H1 (cell line): ENCODE measurements around the gene RARB. TPM values are rescaled to one million over a fixed set of nuclear protein-coding genes. Genes with fewer than 3 reads are reported as not detected.

Source experiments
- CTCF ChIA-PET: fragments of 300-600 bp; sonication (Branson Sonifier 250); formaldehyde crosslinking; loops from one replicate; lab custom pipeline; 2021; ENCODE audit not compliant: partially characterized antibody; lab: Charles Lee
- POLR2A ChIA-PET: fragments of 300-600 bp; sonication (Branson Sonifier 250); formaldehyde crosslinking; loops from one replicate; lab custom pipeline; 2021; ENCODE audit warnings: inconsistent platforms; ENCODE audit not compliant: partially characterized antibody; lab: Charles Lee
- DNase-seq, 2 experiments: peaks; one replicate each; pipeline versions ENCODE4 v3.0.0 to v3.0.0-alpha.2; 2010 to 2022; ENCODE audit warnings: low spot score in 2 of 2, low read depth in 1 of 2, mixed read lengths in 1 of 2
- FAIRE-seq: peaks from 2 replicates; lab custom pipeline; 2011; peaks lifted over from hg19 to GRCh38; lab: Jason Lieb, UNC
- H2AFZ ChIP-seq: 2 replicates; pipeline ENCODE4 v1.8.1; 2012; ENCODE audit warnings: low read length, inconsistent platforms
- H2AK5ac ChIP-seq: 2 replicates; pipeline ENCODE4 v1.6.1; 2013; ENCODE audit warnings: low read depth, low read length
- H2BK120ac ChIP-seq: replicated peaks from 2 replicates; pipeline ENCODE3; 2013; ENCODE audit warnings: low read depth, low read length, inconsistent platforms
- H2BK12ac ChIP-seq: 2 replicates; pipeline ENCODE4 v1.6.1; 2013; ENCODE audit warnings: low read depth, low read length
- H2BK15ac ChIP-seq: 2 replicates; pipeline ENCODE4 v1.6.1; 2013; ENCODE audit warnings: low read length
- H2BK20ac ChIP-seq: 2 replicates; pipeline ENCODE4 v1.6.1; 2013; ENCODE audit warnings: low read length
- H2BK5ac ChIP-seq: 2 replicates; pipeline ENCODE4 v1.6.1; 2013; ENCODE audit warnings: low read depth, low read length
- H3K14ac ChIP-seq: 2 replicates; pipeline ENCODE4 v1.6.1; 2013; ENCODE audit warnings: inconsistent platforms; ENCODE audit not compliant: insufficient read length
- H3K18ac ChIP-seq: 2 replicates; pipeline ENCODE4 v1.6.1; 2013; ENCODE audit warnings: low read length; ENCODE audit errors: extremely low read depth
- H3K23ac ChIP-seq: 2 replicates; pipeline ENCODE4 v1.6.1; 2013; ENCODE audit warnings: inconsistent platforms; ENCODE audit not compliant: insufficient read length
- H3K23me2 ChIP-seq: 2 replicates; pipeline ENCODE4 v1.6.1; 2013; ENCODE audit warnings: low read depth, low read length
- H3K27ac ChIP-seq: 2 replicates; pipeline ENCODE4 v1.6.1; 2011; ENCODE audit warnings: low read depth, low read length, inconsistent platforms
- H3K27me3 ChIP-seq, 4 experiments: replicated peaks in 1 of 4; 1 replicate in 1 of 4; 2 replicates in 3 of 4; pipeline versions ENCODE4 v1.6.1 to v1.8.1; 2011 to 2013; ENCODE audit warnings: low read length in 3 of 4, mild to moderate bottlenecking in 3 of 4, inconsistent platforms in 2 of 4, mixed read lengths in 2 of 4, moderate library complexity in 1 of 4; ENCODE audit not compliant: control insufficient read depth in 3 of 4, insufficient read depth in 3 of 4; ENCODE audit errors: extremely low read depth in 1 of 4
- H3K36me3 ChIP-seq, 4 experiments: 2 replicates each; pipeline versions ENCODE4 v1.6.1 to v1.8.1; 2011 to 2013; ENCODE audit warnings: mild to moderate bottlenecking in 4 of 4, low read length in 3 of 4, moderate library complexity in 2 of 4, control low read depth in 1 of 4, inconsistent platforms in 1 of 4; ENCODE audit not compliant: insufficient read depth in 4 of 4, control insufficient read depth in 2 of 4
- H3K4ac ChIP-seq: replicated peaks from 2 replicates; pipeline ENCODE3; 2013; ENCODE audit warnings: low read length, low read depth, mixed read lengths, inconsistent platforms; ENCODE audit not compliant: insufficient read length
- H3K4me1 ChIP-seq, 4 experiments: replicated peaks in 1 of 4; 1 replicate in 1 of 4; 2 replicates in 3 of 4; pipeline versions ENCODE4 v1.6.1 to v1.8.1; 2011 to 2013; ENCODE audit warnings: low read length in 3 of 4, inconsistent platforms in 2 of 4, mixed read lengths in 1 of 4; ENCODE audit not compliant: insufficient read depth in 4 of 4, control insufficient read depth in 3 of 4
- H3K4me2 ChIP-seq, 2 experiments: 2 replicates each; pipeline versions ENCODE4 v1.6.1 to v1.8.1; 2011 to 2013; ENCODE audit warnings: low read depth in 2 of 2, low read length in 2 of 2, control low read depth in 1 of 2, inconsistent platforms in 1 of 2, mild to moderate bottlenecking in 1 of 2; ENCODE audit not compliant: insufficient read depth in 1 of 2
- H3K4me3 ChIP-seq, 4 experiments: fragments of 200-600, 300-600 bp in 1 of 4; sonication (generic), shearing (Covaris generic), sonication (Bioruptor Twin) in 1 of 4; 2 replicates each; pipeline versions ENCODE4 v1.5.1 to v1.8.1; 2011 to 2016; ENCODE audit warnings: low read length in 4 of 4, low read depth in 3 of 4, control low read depth in 2 of 4, inconsistent platforms in 2 of 4, mild to moderate bottlenecking in 2 of 4, mixed read lengths in 1 of 4, moderate library complexity in 1 of 4; ENCODE audit not compliant: insufficient read depth in 2 of 4; ENCODE audit errors: extremely low read depth in 1 of 4
- H3K56ac ChIP-seq: replicated peaks from 2 replicates; pipeline ENCODE3; 2013; ENCODE audit warnings: low read depth, mild to moderate bottlenecking, mixed read lengths, low read length, inconsistent platforms; ENCODE audit not compliant: insufficient read length
- H3K79me1 ChIP-seq: 2 replicates; pipeline ENCODE4 v1.6.1; 2013; ENCODE audit warnings: low read depth, low read length, control low read depth
- H3K79me2 ChIP-seq, 2 experiments: 2 replicates each; pipeline versions ENCODE4 v1.6.1 to v1.8.1; 2012 to 2013; ENCODE audit warnings: low read length in 2 of 2, mild to moderate bottlenecking in 2 of 2, inconsistent platforms in 1 of 2; ENCODE audit not compliant: insufficient read depth in 2 of 2, control insufficient read depth in 1 of 2
- H3K9ac ChIP-seq, 4 experiments: replicated peaks in 1 of 4; 1 replicate in 1 of 4; 2 replicates in 3 of 4; pipeline versions ENCODE4 v1.6.1 to v1.8.1; 2011 to 2013; ENCODE audit warnings: low read depth in 3 of 4, low read length in 3 of 4, control low read depth in 2 of 4, mild to moderate bottlenecking in 2 of 4, moderate library complexity in 2 of 4, inconsistent platforms in 1 of 4; ENCODE audit errors: extremely low read depth in 1 of 4
- H3K9me3 ChIP-seq, 2 experiments: 2 replicates each; pipeline versions ENCODE4 v1.6.1 to v1.8.1; 2012 to 2013; ENCODE audit warnings: mild to moderate bottlenecking in 2 of 2, moderate library complexity in 2 of 2, control low read depth in 1 of 2, inconsistent platforms in 1 of 2, low read depth in 1 of 2, low read length in 1 of 2, mixed read lengths in 1 of 2; ENCODE audit not compliant: insufficient read depth in 2 of 2
- H4K20me1 ChIP-seq, 2 experiments: replicated peaks in 1 of 2; 2 replicates each; pipeline versions ENCODE3 to v1.8.1; 2011 to 2013; ENCODE audit warnings: inconsistent platforms in 2 of 2, low read length in 2 of 2, mild to moderate bottlenecking in 1 of 2; ENCODE audit not compliant: insufficient read depth in 2 of 2, control insufficient read depth in 1 of 2
- H4K5ac ChIP-seq: 2 replicates; pipeline ENCODE4 v1.6.1; 2013; ENCODE audit warnings: low read length, low read depth, mixed read lengths, inconsistent platforms; ENCODE audit not compliant: insufficient read length
- H4K8ac ChIP-seq: 2 replicates; pipeline ENCODE4 v1.8.0; 2013; ENCODE audit warnings: mild to moderate bottlenecking, moderate library complexity, low read length, inconsistent platforms; ENCODE audit not compliant: insufficient read depth; ENCODE audit errors: extremely low read depth
- H4K91ac ChIP-seq: replicated peaks from 2 replicates; pipeline ENCODE3; 2013; ENCODE audit warnings: low read length, mixed read lengths, inconsistent platforms; ENCODE audit not compliant: insufficient read length
- EZH2 ChIP-seq: fragments of 200-600 bp; sonication (generic); IDR thresholded peaks from 2 replicates; pipeline ENCODE4 v1.7.1; 2012; ENCODE audit warnings: low read depth, mild to moderate bottlenecking, moderate library complexity, low read length, inconsistent platforms; ENCODE audit not compliant: severe bottlenecking
- RAD21 ChIP-seq, 2 experiments: IDR thresholded peaks in 1 of 2; conservative IDR thresholded peaks in 1 of 2; 2 replicates each; pipeline ENCODE4 v1.6.1; 2011; ENCODE audit warnings: low read depth in 2 of 2, low read length in 2 of 2, improper control_type of control experiment in 1 of 2, inconsistent platforms in 1 of 2, mild to moderate bottlenecking in 1 of 2, moderate library complexity in 1 of 2
- SUZ12 ChIP-seq: fragments of 200-600 bp; sonication (generic); IDR thresholded peaks from 2 replicates; pipeline ENCODE4 v1.6.1; 2012; ENCODE audit warnings: mild to moderate bottlenecking, inconsistent platforms, low read length, moderate library complexity, mixed read lengths
- WGBS, 2 experiments: shearing (Covaris generic) in 1 of 2; methylation state at CpG; one replicate each; pipeline versions ENCODE4 v1.1.6 to v1.1.7; 2013 to 2015; ENCODE audit warnings: low lambda C conversion rate in 2 of 2, mixed read lengths in 2 of 2, inconsistent platforms in 1 of 2, low coverage in 1 of 2, missing lambda C conversion rate in 1 of 2; ENCODE audit not compliant: insufficient replicate concordance in 2 of 2, insufficient coverage in 1 of 2, insufficient read length in 1 of 2; ENCODE audit errors: extremely low coverage in 1 of 2, missing lambda C conversion rate in 1 of 2; 5-methylcytosine and 5-hydroxymethylcytosine counted together
- polyA plus RNA-seq, 7 experiments: library from polyadenylated mRNA; depleted of rRNA in 3 of 7; stranded (reverse) in 5 of 7; unstranded in 2 of 7; fragments of >200 nt in 5 of 7; fragments of 200-250 nt in 2 of 7; gene quantifications; 1 replicate in 5 of 7; 2 replicates in 1 of 7; 4 replicates in 1 of 7; pipeline versions ENCODE4 v1.2.1 to v1.2.3, GENCODE V29; 2011 to 2013; ENCODE audit warnings: missing spikeins in 2 of 7, mixed read lengths in 2 of 7
- total RNA-seq: library from RNA; stranded (reverse); fragmentation: NEBNext Ultra II Directional; extraction: Animal tissue kit (Norgen Biotek cat#: 25700); gene quantifications from 2 replicates; pipeline ENCODE4 v1.2.1, GENCODE V29; 2021

The RARB gene
- total and polyA plus RNA-seq, 2 of the 8 experiments (the other 6 are each of a cell fraction or from before 2014, with no cell fraction given), result 0.15 to 0.22 TPM

DNA sequence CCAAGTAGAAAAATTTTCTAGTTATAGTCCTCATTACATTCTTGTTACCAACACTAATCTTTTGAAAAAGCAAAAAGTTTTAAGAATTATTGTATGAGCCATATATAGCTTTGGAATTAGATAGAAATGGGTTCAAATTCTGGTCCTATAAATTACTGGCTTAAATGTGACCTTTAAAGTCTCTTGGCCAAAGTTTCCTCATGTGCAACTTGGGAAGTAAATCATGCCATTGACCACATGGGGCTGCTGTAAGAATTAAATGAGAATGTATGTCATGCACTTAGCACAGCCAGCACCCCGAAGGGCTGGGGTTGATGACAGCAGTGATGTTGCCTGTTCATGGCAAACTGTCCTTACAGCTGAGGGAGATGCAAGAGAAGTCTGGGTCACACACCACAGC is 128.4 kb downstream of the RARB start:
- ChIA-PET CTCF (interaction anchor here (1.2 to 3.1 kb wide), 4 partner anchors 10 to 115 kb away, joined by 3 to 9 read pairs (median 4); no protein-coding TSS in a partner anchor), POLR2A (no interaction called here)
- 92% methylated on average over 1 of the region's 1 CpG; no CpG with 5 or more reads in 1 of the 2 experiments for WGBS, 2 experiments
- H2BK120ac ChIP-seq, result no peak overlapping the region
- no peak overlapping the region for H4K91ac ChIP-seq
- TF ChIP-seq EZH2 (no peak), SUZ12 (no peak), RAD21 (IDR thresholded peaks at IDR 0.05 in 1 of 2, conservative IDR thresholded peaks at IDR 0.05 in 1 of 2; ENCODE audit: low read depth in 2 of 2, low read length in 2 of 2) (peak in 1 of 2 experiments; percentile 15; a peak in 1 of 4 replicates)
- H3K79me2 ChIP-seq, result no peaks in the 10 kb centered on the region
- no peak overlapping the region for H2AFZ ChIP-seq
- H3K14ac ChIP-seq, result no peak overlapping the region
- H3K9ac ChIP-seq, result no peak overlapping the region
- H4K20me1 ChIP-seq, result no peaks in the 10 kb centered on the region
- no peak overlapping the region for H3K27ac ChIP-seq
- no peak overlapping the region for H3K56ac ChIP-seq
- no peaks in the 10 kb centered on the region for H3K9me3 ChIP-seq
- no peak overlapping the region for H2BK12ac ChIP-seq
- H2BK5ac ChIP-seq, result no peak overlapping the region
- no peaks in the 10 kb centered on the region for H3K27me3 ChIP-seq
- DNase-seq (no peak), FAIRE-seq (no peak)
- no peak overlapping the region for H3K4ac ChIP-seq
- no peak overlapping the region for H4K8ac ChIP-seq
- H4K5ac ChIP-seq, result no peak overlapping the region
- H3K36me3 ChIP-seq, result no peaks in the 10 kb centered on the region
- H3K23ac ChIP-seq, result no peak overlapping the region
- no peaks in the 10 kb centered on the region for H3K79me1 ChIP-seq
- no peak overlapping the region for H2BK15ac ChIP-seq
- H3K23me2 ChIP-seq, result no peaks in the 10 kb centered on the region; the same call in 1 of the 2 replicates
- no peak overlapping the region for H2BK20ac ChIP-seq
- H3K18ac ChIP-seq, result no peak overlapping the region
- no peak overlapping the region for H2AK5ac ChIP-seq
- H3K4me1 ChIP-seq, result no peaks in the 10 kb centered on the region
- H3K4me3 ChIP-seq, result no peak overlapping the region
- H3K4me2 ChIP-seq, result no peak overlapping the region
